T-helper 2 cell treated with Interferon-gamma antibody and Interleukin-4, amounts not matched to agents 100 ng/mL and 5 ng/mL, for 36 hours (primary cell): ENCODE measurements around the gene LRP1B. TPM values are rescaled to one million over a fixed set of nuclear protein-coding genes. Genes with fewer than 3 reads are reported as not detected.

Experiments
- intact Hi-C: fragments of 100-400 bp; cut with micrococcal nuclease; formaldehyde crosslinking; loops from one replicate; pipeline ENCODE4 v1.15.1; 2023
- total RNA-seq: library from RNA; stranded (reverse); gene quantifications from 2 replicates; pipeline ENCODE4 v1.2.3, GENCODE V29; 2022

The LRP1B gene
- total RNA-seq, 1 donor from 2014 or later: not detected

DNA sequence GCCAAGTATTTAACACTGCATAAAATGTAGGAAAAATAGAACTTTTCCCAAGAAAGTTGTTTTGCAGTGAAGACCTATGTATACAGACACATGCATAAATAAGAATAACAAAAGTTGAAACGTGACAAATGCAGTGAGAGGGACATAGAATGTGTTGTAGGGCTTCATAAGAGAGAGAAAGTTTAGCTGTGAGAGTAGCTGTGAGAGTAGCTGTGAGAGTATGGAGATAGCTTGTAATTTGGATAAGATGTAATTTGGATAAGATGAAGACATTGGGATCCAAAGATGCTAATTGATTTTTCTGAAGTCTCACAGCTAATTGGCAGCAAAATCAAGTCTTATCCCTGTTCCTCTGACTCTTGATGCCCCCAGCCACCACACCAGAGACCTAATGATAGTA lies 170.9 kb downstream of the LRP1B start:
- intact Hi-C loops: no loop called here

DNA sequence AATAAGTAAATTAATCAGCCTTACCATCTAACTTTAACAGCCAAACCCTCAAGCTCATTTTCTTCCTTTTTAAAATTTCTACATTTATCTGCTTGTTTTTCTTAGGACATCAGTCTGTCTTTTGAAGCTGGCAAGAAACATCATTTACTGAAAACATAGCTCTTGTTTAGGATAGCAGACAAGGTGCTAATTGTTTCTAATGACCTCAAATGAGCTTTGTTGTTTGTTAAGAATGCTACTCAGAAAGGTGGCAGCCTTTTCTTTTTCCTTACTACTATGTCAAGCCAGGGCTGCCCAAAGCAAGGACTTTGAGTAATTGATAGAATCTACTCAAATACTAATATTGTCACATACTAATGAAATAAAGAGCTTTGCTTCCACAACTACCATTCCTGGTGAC lies 171.8 kb downstream of the LRP1B start:
- intact Hi-C loops: no loop called here

DNA sequence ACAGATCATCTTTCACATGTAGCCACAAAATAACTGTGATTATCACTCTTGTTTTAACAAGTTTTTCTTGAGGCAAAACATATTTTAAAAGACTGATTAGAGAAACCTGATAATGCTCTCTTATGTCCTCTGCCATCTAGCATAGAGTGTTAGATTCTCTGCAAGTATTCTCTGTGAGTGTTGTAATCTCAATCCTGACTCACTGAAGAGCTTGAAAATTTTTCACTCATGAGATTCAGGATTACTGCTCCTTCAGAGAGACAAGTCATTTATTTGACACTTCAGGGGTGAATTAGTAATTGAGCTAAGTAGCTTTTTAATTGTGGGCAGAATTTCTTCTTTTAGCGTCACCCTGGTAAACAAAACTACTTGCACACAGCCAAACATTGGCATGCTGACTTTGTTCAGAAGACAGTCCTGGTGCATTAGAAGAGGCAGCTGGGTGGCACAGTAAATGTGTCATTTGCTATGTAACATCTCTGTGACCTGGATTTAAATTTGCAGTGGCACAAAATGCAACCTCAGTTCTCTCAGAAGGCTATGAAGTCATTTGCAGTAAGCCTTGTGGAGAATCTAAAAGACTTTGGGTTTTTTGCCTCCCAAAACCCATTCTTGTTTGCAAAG lies 172.9 kb downstream of the LRP1B start:
- intact Hi-C loops: no loop called here

DNA sequence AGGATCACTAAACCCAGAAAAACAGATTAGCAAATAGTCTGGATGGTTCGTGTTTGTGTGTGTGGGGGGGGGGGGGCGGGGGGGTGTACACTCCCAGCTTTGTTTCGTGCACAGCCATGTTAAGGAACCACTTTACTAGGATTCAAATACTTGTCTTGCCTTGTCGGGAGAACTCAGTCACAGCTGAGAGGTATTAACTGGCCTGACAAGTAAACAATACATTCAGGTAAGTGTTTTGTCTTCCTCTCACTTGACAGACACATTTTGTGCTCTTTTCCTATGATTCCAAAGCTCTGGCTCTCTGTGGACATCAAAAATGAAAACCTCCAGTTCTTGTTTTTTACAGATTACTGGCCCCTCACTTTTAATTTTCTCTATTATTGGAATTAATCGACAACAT lies 173.5 kb downstream of the LRP1B start:
- intact Hi-C loops: no loop called here

DNA sequence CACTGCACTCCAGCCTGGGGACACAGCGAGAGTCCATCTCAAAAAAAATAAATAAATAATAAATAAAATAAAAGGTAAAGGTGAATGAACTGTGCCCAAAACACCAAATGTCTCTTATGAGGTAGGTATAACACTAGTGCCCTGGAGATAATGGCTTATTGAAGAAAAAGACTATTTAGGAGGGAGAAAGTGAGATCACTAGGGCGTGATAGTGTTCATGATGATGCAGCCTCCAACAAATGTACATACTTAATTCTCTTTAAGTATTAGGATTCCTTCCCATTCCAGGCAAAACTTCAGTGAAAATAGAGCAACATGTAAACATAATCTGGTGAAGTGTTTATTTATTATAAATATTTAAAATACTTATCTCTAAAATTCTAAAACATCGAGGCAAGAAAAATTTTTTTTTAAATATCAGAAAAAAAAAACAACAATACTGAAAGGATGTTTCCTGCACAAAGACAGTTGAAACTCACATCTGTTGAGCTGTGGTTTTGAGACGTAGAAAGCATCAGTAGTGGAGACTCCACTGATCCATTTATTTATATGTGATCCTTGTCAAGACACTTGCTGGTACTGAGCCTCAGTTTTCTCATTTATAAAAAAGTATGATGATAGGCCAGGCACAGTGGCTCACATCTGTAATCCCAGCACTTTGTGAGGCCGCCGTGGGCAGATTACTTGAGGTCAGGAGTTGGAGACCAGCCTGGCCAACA lies 183.3 kb downstream of the LRP1B start:
- intact Hi-C loops: no loop called here

DNA sequence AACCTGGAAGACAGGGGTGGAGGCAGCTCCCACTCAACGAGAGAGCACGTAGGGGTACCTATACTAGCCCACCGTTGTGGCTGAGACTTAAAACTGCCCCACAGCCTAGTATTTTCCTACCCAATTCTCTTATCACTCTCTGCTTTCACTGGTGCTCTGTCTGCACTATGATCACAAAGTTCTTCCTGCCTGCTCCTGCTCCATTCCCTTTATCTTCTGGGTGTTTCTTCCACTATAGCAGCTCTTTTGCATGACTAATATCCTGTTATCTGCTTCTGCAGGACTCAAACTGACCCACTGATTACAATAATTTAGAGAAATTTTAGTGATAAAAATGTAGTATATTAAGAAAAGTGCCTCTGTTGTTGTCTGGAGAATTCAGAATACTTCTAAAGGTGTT lies 184.8 kb downstream of the LRP1B start:
- intact Hi-C loops: no loop called here

DNA sequence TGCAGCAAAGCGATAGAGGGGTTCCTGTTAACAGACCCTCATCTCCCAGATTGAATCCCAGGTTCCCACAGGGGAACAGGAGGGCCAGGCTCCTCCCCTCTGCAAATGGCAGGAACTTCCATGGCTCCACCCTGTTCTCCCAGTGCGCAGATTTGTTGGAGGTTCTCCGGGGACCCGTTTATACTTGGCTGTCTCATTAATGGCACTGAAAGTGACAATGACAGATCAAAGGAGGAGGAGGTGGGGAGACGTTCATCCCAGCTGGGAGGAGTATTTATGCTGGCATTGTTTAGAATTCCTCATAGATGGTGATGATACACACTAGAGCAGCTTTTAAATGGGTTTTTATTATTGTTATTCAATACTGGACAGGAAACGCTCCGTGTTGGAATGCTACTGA lies 186.9 kb downstream of the LRP1B start:
- intact Hi-C loops: no loop called here

DNA sequence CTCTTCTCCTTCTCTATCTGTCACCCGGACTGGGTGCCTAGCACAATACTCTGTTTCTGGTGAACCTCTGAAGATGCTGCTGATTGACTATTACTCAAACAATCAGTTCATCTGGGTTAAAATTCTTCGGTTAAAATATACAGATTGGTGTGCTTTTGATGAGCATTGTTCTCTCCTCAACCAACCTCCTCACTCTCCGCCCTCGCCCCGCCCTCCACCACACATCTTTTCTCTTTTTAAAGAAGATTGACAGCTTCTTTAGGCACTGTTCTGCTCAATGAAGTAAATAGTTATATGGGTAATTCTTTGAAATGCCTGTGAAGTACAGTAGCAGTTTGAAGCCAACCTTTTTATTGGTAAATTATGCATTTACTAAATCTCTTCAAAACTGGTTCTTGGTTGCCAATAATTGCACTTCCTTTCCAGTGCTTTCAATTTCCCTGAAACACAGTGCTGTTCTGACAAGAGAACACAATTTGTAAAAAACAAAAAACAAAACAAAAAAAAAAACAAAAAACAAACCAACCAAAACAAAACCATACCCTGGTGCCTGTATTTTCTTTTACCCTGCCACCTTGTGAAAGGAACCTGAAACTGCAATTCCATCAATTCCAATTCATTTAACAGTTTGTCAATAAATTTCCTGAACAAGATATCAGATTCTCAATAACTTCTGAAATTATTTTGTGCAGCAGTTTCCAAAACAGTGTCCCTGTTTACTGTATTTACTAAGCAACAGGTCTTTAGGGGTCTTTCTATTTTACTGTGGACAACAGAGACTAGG lies 188.6 kb downstream of the LRP1B start:
- intact Hi-C loops: no loop called here

DNA sequence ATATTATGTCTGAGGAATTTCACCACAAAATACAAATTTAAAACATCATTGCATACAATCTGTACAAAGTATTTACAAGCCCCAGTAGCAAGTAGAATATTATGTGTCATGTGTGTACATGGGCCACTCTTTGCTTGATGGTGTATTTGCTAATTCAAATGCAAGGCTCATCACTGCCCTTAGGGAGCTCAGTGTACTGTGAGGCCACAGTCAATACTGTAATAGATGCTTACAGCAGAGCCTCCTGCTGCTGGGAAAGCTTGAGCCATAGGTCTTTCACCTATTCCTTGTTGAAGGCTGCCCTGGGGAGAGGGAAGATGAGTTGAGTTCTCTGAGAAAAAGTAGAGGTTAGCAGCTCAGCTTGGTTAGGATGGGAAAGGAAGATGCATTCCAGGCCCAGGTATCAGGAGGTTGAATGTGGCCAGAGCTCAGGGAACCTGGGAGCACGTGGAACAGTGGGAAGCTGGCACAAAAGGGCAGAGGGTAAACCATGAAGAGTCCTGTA lies 189.6 kb downstream of the LRP1B start:
- intact Hi-C loops: no loop called here

DNA sequence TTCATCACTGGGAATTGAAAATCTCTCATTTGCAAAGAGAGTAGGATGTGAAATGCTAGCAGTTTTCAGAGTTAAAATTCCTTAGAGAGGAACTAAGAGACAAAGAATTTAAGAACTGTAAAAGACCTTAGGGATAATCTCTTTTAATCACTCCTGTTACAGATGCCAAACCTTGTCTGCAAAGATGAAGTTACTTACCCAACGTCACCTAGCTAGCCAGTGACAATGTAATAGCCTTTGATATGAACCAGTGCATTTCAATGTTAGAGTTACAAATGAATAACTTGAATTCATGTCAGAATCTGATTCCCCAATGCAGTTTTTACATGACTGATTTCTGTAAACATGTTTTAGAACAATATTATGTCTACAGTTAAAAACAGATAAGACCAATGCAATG lies 190.1 kb downstream of the LRP1B start:
- intact Hi-C loops: no loop called here

DNA sequence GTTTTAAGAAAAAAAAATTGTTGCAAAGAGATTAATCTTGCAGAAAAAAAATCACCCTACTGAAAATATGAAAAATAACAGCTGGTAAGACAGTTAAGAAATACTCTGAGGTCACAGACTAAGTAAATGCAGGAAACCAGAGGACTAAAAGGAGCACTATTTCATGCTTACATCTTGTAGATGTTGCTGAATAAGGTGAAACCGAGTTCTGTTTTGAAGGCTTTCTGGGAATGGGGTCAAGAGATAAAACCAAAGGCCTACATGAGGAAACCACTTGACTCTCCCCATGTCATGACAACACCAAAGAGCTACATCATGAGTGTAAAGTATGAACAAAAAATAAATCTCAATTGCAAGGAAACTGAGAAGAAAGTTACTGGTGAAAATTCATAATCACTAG lies 197.6 kb downstream of the LRP1B start:
- intact Hi-C loops: no loop called here

DNA sequence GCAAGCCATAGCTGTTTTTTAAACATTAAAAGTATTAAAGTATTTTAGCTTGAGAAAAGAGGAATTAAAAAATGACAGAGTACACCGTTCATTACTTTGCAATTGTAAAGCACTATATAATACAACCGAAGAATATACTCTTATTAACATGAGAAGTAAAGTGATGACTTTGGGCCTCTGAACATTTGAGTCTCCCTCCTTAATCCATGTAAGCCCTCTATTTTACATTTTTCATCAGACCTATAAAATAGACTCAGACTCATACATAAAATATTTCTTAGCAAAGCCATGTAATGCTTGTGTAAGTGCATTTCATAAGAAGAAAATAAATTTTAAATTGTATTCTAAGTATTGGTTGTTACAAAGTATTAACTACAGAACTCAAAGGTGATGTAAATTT lies 198.6 kb downstream of the LRP1B start:
- intact Hi-C loops: no loop called here

DNA sequence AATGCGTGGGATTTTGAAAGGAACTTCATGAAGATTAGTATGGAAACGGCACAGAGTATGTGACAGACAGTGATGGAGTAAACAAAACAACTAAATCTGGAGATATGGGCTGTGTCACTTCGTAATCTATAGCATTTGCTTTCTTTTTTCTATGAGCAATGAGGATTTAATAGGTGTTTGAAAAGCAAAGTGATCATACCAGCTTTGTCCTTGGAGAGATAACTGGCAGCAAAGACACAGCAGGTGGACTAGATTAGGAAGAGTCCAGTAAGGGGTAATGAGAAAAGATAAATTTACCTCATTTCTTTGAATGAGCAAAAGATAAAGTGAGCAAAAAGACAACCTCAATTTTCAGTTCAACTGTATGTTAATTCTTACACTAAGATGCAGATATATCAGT lies 199.0 kb downstream of the LRP1B start:
- intact Hi-C loops: no loop called here

DNA sequence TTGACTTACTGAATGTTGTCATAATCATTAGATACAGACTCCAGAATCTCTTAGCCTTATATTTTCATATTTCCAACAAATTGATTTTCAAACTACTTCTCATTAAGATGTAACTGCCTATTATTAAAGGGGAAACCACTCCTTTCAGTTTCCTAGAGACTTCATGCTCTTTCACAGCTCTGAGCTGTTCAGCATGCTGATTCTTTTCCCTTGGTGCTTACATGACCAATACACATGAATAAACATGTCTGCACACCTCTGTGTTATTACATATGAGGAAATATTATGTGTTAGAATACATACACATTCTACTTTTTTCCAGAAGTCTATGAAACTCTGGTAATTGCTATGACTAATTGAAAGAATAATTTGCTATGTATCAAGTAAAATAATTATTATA lies 200.0 kb downstream of the LRP1B start:
- intact Hi-C loops: no loop called here

DNA sequence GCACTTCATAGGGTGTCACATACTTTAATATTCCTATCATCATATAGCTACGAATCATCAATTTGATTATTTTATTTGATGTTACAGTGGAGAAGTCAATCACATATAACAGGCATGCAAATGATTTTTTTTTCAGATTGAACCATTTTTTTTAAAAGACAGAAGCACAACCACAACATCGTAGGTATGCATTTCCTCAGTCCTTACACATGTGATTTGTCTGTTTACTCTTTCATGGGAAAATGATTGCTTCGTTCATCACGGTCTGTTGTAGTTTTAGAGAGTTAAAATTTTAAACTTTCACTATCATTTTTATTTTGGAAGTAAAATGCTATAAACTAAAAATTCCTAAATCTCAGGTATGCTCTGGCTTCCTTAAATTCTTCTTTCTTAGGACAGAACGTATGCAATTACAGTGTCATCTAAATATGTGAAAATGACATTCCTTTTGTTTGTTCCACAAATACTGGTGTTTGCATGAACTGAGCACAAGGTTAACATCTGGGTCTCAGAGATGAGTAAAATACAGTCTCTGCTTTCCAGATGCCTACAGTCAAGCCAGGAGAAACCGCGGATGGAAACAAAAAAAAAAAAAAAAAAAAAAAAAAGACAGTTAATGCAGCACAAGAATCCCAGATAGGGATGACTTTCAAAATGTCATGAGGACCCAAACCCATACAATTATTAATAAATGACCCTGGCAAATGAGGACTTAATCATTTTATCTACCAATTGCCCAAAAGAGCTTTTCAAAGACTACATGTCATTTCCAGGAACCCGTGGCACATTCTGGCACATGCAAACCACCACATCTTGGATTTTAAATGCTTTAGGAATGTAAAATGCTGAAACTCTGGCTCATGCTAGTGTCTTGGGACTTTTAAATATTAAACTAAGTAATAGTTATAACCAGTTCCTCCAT lies 201.2 kb downstream of the LRP1B start:
- intact Hi-C loops: no loop called here

DNA sequence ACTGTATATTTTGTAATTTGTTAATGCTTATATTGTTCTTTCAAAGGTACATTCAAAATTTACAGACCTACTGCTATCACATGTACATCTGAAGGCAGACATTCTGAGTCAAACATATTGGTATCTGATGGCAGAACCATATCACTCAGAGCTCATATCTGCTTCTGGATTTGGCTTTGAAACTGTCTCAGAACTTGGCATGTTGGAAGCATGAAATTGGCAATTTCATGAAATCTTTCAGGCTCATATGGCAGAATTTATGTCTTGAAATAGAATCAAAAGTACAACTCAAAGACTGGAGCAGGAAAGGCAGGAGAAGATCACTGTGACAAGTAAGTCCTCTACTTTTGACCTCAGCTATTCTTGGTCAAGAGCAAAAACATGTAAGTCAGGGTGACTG lies 202.3 kb downstream of the LRP1B start:
- intact Hi-C loops: no loop called here

DNA sequence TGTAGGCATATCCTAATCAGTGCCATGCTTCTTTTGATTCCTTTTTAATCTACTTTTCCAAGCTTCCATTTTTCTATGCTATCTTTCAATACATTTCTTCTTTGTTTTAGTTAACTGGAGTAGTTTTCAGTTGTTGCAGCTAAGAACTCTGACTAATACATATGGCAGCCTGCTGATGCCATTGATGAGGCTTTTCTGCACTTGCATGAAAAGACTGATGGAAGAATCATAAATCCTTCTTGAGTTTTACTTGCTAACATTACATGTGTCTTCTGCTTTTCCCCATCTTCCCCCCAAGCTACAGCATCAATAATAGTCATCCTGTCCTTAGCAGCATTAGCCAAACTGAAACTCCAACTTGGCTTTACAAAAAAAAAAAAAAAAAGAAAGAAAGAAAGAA lies 203.3 kb downstream of the LRP1B start:
- intact Hi-C loops: no loop called here

DNA sequence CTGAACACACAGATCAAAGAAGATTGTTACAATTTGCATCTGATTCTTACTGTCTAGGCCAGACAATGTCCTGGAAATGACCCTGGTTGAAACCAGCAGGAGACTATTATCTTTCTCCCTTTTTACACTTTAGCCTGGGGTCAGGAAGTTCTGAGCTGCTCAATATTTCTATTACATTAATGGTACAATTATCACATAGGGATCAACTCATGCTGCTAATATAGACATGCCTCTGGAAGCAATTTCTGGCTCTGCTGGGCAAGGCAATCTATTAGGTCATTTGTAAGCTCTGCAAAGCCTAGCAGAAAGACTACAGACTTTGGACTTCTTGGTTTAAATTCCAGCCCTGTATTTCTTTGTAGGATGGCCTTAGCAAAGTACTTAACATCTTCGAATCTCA lies 205.3 kb downstream of the LRP1B start:
- intact Hi-C loops: no loop called here

DNA sequence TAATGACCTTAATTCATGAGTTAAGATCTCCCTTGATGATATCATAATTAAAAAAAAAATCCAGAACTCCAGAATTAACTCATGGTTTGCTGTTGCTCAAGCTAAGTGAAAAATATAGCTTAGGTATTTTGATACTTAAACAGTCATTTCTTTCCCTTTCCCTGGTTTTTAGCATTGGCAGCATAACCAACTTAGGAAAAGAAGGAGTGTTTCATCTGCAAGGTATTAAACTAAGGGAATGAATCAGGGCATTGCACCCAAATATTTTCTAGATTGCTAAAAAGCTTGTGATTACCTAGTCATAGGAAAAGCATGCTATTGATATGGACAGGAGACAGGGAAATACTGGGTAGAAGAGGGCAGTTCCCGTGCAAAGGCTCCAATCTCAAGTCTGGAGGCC lies 207.2 kb downstream of the LRP1B start:
- intact Hi-C loops: no loop called here

DNA sequence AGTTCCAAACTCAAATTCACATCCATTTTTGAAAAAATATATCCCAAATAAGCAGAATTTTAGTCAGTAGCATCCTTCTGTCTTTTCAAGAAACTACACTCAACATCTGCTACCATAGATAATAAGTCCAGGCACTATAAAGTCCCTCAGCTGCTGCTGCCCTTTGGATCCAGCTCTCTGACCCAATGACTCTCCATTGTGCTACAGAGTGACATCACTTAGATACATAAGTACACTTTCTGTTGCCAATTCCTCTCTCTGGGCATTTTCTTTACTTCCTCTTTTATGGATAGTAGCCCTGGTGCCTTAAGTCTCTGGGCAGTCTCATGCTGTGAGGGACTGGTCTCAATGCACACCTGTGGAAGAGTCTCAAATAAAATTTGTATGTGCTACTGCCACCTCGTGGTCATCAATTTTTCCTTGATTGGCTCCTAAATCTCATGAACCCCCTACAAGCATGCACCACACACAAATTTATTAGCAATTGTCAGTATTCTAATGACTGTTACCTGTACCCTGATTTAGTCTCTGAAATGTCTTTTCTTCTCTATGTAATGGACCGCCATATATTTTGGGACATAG lies 219.2 kb downstream of the LRP1B start:
- intact Hi-C loops: no loop called here

DNA sequence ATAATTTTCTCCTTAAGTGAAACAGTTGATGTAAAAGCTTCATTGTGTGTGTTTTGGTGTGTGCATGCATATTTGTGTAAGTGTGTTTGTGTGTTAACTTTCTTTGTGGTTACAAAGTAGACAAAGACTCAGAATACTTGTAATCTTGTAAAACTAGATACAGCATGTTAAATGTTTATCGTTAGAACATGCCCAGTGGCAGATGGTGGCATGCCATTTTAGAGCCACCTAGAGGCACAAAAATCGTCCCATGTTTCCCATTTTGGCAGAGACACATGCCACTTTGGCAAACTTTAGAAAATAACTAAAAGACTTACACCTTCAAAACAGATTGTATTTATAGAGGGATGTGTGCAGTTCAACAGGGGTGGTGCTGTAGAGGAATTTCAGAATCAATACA lies 224.1 kb downstream of the LRP1B start:
- intact Hi-C loops: no loop called here
